HG02610 (cell line): ENCODE results near the gene KIF25.

Experiments
- ATAC-seq: cut with Tn5 transposase; IDR thresholded peaks from one replicate; pipeline ENCODE4 v1.9.1; 2021; ENCODE audit warnings: mild to moderate bottlenecking, moderate library complexity; ENCODE audit not compliant: unreplicated experiment

The KIF25 gene

GRCh38 chr6:168086616-168087015 is 89.1 kb downstream of the KIF25 start:
- no peak for ATAC-seq

GRCh38 chr6:168087436-168088160 is 90.1 kb downstream of the KIF25 start:
- ATAC-seq = no peak

DNA sequence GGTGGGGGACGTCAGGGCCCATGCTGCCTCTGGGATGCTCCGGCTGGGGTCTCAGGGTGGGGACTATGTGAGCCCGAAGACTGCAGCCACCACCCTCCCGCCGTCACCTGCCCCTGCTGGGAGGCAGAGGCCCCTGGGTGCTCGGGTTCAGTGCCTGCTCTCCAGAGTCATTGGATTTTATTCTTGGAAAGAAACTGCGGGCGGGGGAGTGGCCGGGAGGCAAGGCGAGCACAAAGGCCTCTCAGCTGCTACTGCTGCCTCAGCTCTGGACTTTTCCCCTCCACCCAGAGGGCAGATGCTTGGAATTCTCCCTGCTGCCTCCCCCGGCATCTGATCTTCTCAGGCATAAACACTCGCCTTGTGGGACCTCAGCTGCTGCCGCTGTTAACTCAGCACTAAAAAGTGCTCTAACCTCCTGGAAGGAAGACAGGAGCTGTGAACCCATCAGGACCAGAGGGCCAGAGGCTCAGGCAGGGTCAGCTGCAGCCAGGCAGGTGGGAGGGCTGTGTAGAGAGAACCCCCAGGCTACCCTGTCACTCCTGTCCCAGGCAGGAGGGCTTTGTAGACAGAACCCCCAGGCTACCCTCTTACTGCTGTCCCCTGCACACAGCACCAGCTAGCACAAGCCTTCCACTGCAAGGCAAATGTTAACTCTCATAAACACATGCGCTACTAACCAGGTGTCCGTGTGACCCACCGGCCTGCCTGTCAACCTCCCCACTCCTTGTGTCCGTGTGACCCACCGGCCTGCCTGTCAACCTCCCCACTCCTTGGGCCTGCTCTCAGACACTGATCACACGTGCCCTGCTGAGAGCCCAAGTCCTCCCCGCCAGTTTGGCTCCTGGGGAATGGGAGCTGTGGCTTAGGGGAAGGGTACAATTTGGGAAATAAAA is 90.9 kb downstream of the KIF25 start:
- no peak for ATAC-seq

DNA sequence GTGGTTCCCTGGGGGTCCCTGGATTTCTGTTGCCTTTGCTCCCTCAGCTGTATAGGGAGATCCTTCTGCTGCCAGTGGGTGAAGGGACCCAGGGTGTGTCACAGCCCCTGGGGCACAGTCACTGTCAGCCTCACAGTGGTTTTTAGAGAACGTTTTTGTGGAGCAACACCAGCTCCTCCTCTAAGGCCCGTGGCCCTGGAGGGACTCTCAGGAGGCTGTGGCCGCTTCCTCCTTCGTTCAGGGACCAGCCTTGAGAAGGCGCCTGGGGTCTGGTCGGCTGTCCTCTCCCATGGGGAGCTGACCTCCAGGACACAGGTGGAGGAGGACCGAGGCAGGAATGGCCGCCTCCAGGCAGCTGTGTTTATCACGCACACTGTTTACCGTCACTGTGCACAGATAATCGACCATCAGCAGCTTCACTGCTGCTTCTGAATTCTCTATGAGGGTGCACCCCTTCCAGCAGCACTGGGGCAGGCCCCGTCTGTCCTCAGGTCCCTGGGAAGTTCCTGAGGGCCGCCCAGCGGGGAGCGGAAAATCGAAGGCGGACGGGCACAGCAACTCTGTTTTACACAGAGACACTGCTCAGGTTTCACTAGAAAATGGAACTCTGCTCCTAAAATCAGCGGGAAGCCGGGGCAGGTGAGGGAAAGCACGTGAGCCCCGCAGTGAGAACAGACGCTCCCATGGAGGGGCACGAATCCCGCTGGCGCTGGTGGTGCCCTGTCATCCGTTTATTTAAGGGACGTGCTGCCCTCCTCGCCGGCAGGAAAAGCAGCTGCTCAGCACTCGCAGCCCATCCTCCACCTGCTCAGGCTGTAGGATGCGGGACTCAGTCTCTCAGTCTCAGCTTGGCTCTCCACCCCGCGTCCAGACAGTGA is 92.0 kb downstream of the KIF25 start:
- ATAC-seq = no peak

GRCh38 chr6:168090064-168090690 is 92.7 kb downstream of the KIF25 start:
- no peak for ATAC-seq

GRCh38 chr6:168090706-168091105 is 93.2 kb downstream of the KIF25 start:
- no peak for ATAC-seq

- ATAC-seq = no peak
Measured at GRCh38 chr6:168091381-168092264, 94.2 kb downstream of the KIF25 start.

GRCh38 chr6:168092541-168092940 is 95.1 kb downstream of the KIF25 start:
- no peak for ATAC-seq

DNA sequence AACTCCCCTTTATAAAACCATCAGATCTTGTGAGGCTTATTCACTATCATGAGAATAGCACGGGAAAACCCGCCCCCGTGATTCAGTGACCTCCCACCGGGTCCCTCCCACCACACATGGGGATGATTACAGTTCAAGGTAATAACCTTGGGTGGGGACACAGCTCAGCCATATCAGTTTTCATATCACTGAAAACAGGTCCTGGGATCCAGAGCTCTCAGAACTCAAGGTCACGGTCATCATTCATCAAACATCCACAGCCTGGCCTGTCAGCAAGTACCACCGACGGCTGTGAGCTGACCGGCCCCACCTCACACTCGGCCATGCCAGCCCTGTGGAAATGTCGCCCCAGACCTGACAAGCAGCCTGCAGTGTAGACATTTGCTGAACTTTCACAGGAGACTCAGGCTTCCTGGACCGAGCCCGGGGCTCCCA is 95.6 kb downstream of the KIF25 start:
- no peak for ATAC-seq

DNA sequence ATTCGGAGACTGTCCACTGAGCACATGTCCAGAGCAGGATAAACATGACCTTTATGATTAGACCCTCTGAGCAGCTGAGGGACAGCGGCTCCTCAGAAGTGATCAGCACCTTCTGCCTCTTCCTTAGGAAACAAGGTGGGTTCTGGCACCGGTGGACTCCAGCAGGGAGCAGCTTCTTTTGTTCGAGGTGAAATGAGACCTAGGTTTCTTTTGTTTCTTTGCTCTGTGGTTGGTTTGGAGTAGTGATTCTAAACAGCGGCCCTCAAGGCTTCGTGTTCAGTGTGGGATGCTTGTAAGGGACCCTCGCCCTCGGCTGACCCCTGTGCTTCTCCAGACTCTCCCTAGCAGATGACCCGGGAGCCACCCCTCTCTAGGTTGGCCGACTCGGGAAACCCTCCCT is 96.2 kb downstream of the KIF25 start:
- no peak for ATAC-seq
